ENCODE data around the gene NPIPA1.
A peak's percentile ranks its signal among the peaks of the same experiment; 100 is the strongest.
"Not testable (repeated sequence)": the region's sequence is repeated elsewhere in the genome, so short reads cannot be mapped to it uniquely, and the experiment has no call there.

NPIPA1 gene

GRCh38 chr16:14975418-14976194 is 38.4 kb downstream of the NPIPA1 start:
- DNase-seq (ENCODE audit: low read depth in 1 of 2, low spot score in 1 of 2): peak; percentile 38 to 41

GRCh38 chr16:14976971-14977736 is 39.9 kb downstream of the NPIPA1 start:
- not testable (repeated sequence) for DNase-seq (ENCODE audit: low read depth in 1 of 2, low spot score in 1 of 2)

GRCh38 chr16:14978281-14978680 is 41.0 kb downstream of the NPIPA1 start:
- not testable (repeated sequence) for DNase-seq (ENCODE audit: low read depth in 1 of 2, low spot score in 1 of 2)

- not testable (repeated sequence) for DNase-seq (ENCODE audit: low read depth in 1 of 2, low spot score in 1 of 2)
These were observed 41.7 kb downstream of the NPIPA1 start for GRCh38 chr16:14978908-14979307.

GRCh38 chr16:14981234-14981633 is 44.0 kb downstream of the NPIPA1 start:
- not testable (repeated sequence) for DNase-seq (ENCODE audit: low read depth in 1 of 2, low spot score in 1 of 2)

- not testable (repeated sequence) for DNase-seq (ENCODE audit: low read depth in 1 of 2, low spot score in 1 of 2)
These were observed 45.3 kb downstream of the NPIPA1 start for GRCh38 chr16:14982521-14982920.

- DNase-seq (ENCODE audit: low read depth in 1 of 2, low spot score in 1 of 2): not testable (repeated sequence)
These were observed 50.8 kb downstream of the NPIPA1 start for GRCh38 chr16:14988092-14988491.

GRCh38 chr16:14988661-14989191 is 51.5 kb downstream of the NPIPA1 start:
- DNase-seq (ENCODE audit: low read depth in 1 of 2, low spot score in 1 of 2): not testable (repeated sequence)

- not testable (repeated sequence) for DNase-seq (ENCODE audit: low read depth in 1 of 2, low spot score in 1 of 2)
These were observed 52.3 kb downstream of the NPIPA1 start for GRCh38 chr16:14989291-14990281.

GRCh38 chr16:14993277-14994151 is 56.3 kb downstream of the NPIPA1 start:
- DNase-seq (ENCODE audit: low read depth in 1 of 2, low spot score in 1 of 2): not testable (repeated sequence)

GRCh38 chr16:14996702-14997101 is 59.5 kb downstream of the NPIPA1 start:
- DNase-seq (ENCODE audit: low read depth in 1 of 2, low spot score in 1 of 2): not testable (repeated sequence)

- not testable (repeated sequence) for DNase-seq (ENCODE audit: low read depth in 1 of 2, low spot score in 1 of 2)
These were observed 61.1 kb downstream of the NPIPA1 start for GRCh38 chr16:14998300-14998699.

GRCh38 chr16:14999845-15000244 is 62.6 kb downstream of the NPIPA1 start:
- DNase-seq (ENCODE audit: low read depth in 1 of 2, low spot score in 1 of 2): not testable (repeated sequence)

Measured in stimulated activated CD4-positive, alpha-beta T cell treated with anti-CD3 and anti-CD28 coated beads, Interleukin-15, amount 100 ng/mL, for 1 hour (primary cell).